Caco-2 (cell line): Measurements from ENCODE around the gene CRB2. TPM values are rescaled to one million over a fixed set of nuclear protein-coding genes. Genes with fewer than 3 reads are reported as not detected.

ENCODE experiments used
- BruUV-seq: library from RNA; stranded (reverse); fragments of 400-500 nt; replicated peaks from 2 replicates; lab custom pipeline; 2021; lab: Mats Ljungman, UMichigan
- CTCF ChIA-PET: fragments of 300-600 bp; sonication (Branson Sonifier 250); formaldehyde crosslinking; loops from one replicate; lab custom pipeline; 2022; ENCODE audit warnings: antibody characterized with exemption; lab: Charles Lee
- POLR2A ChIA-PET: fragments of 300-600 bp; sonication (Branson Sonifier 250); formaldehyde crosslinking; loops from one replicate; lab custom pipeline; 2022; ENCODE audit warnings: antibody characterized with exemption; lab: Charles Lee
- DNase-seq, 2 experiments: peaks; one replicate each; pipeline versions ENCODE4 v3.0.0 to v3.0.0-alpha.2; 2020 to 2022
- H3K27me3 ChIP-seq: replicated peaks from 2 replicates; pipeline ENCODE4 v1.6.0; 2011; ENCODE audit warnings: low read length; ENCODE audit not compliant: control insufficient read depth, insufficient read depth
- H3K36me3 ChIP-seq: 2 replicates; pipeline ENCODE4 v1.5.1; 2011; ENCODE audit warnings: low read length; ENCODE audit not compliant: control insufficient read depth, insufficient read depth
- H3K4me1 ChIP-seq: fragments of 250-450 bp; sonication (Bioruptor Pico); 2 replicates; pipeline ENCODE4 v1.5.1; 2020; ENCODE audit warnings: mild to moderate bottlenecking
- H3K4me3 ChIP-seq: 2 replicates; pipeline ENCODE4 v1.5.1; 2011; ENCODE audit warnings: low read depth, mild to moderate bottlenecking, control low read depth, low read length
- H3K9me3 ChIP-seq: fragments of 250-450 bp; sonication (Bioruptor Pico); 2 replicates; pipeline ENCODE4 v1.5.1; 2020; ENCODE audit warnings: mild to moderate bottlenecking, moderate library complexity
- H3K27ac Mint-ChIP-seq: one replicate; pipeline ENCODE4 v1.8.0; 2022; ENCODE audit warnings: mixed read lengths; ENCODE audit not compliant: unreplicated experiment
- H3K27me3 Mint-ChIP-seq: one replicate; pipeline ENCODE4 v1.8.0; 2022; ENCODE audit warnings: mixed read lengths; ENCODE audit not compliant: insufficient read depth, unreplicated experiment
- H3K36me3 Mint-ChIP-seq: one replicate; pipeline ENCODE4 v1.8.0; 2022; ENCODE audit warnings: mild to moderate bottlenecking, mixed read lengths; ENCODE audit not compliant: insufficient read depth, unreplicated experiment
- H3K4me1 Mint-ChIP-seq: one replicate; pipeline ENCODE4 v1.8.0; 2022; ENCODE audit warnings: low read depth, mixed read lengths; ENCODE audit not compliant: unreplicated experiment
- H3K4me3 Mint-ChIP-seq: one replicate; pipeline ENCODE4 v1.8.0; 2022; ENCODE audit warnings: mild to moderate bottlenecking, moderate library complexity, mixed read lengths; ENCODE audit not compliant: unreplicated experiment
- H3K9me3 Mint-ChIP-seq: one replicate; pipeline ENCODE4 v1.8.0; 2022; ENCODE audit warnings: mixed read lengths; ENCODE audit not compliant: unreplicated experiment
- intact Hi-C: fragments of 100-400 bp; cut with micrococcal nuclease; formaldehyde crosslinking; loops from one replicate; pipeline ENCODE4 v1.10.0; 2022; ENCODE audit not compliant: unreplicated experiment
- total RNA-seq: library from RNA; stranded (reverse); gene quantifications from 2 replicates; pipeline ENCODE4 v1.2.3, GENCODE V29; 2022
- TF ChIP-seq, protein P1 (sequence below), 2 experiments: fragments of 200-600 bp in 1 of 2; IDR thresholded peaks; 1 replicate in 1 of 2; 2 replicates in 1 of 2; pipeline versions ENCODE4 v1.5.1 to v1.8.0; 2011 to 2022; ENCODE audit warnings: antibody characterized with exemption in 1 of 2, control low read depth in 1 of 2, inconsistent platforms in 1 of 2, low read depth in 1 of 2, low read length in 1 of 2, mild to moderate bottlenecking in 1 of 2, moderate library complexity in 1 of 2; ENCODE audit not compliant: insufficient read depth in 1 of 2, severe bottlenecking in 1 of 2, unreplicated experiment in 1 of 2

Gene CRB2
- total RNA-seq, 1 experiment from 2014 or later = 0.34 TPM

DNA sequence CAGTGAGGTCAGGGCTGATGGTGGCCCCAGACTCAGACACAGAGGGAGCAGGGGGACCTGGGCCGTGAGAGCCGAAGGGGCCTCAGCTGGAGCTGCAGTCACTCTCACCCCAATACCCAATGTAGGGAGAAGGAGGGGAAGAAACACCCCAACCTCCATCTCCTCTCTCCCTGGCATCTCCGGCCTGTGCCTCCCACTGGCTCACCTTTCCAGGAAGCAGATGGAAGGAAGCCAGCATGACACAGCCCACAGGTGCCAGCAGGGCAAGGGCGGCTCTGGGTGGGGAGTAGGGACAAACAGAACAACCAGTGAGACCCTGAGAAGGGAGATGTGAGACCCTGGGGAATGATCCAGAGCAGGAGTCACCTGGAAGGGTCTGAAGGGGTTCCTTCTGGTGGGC is 3.0 kb upstream of the CRB2 start:
- no TSS peak for BruUV-seq
- Mint-ChIP-seq H3K36me3 (no peaks in the 10 kb centered on the region), H3K4me1 (peaks cover 7% of the 10 kb centered on the region), H3K27me3 (peaks cover 12% of the 10 kb centered on the region), H3K4me3 (no peak overlapping the region), H3K27ac (no peak overlapping the region), H3K9me3 (no peaks in the 10 kb centered on the region)
- Histone ChIP-seq H3K27me3 (no peaks in the 10 kb centered on the region), H3K4me3 (no peak overlapping the region), H3K4me1 (peaks cover 5% of the 10 kb centered on the region; the same call in 1 of the 2 replicates), H3K9me3 (no peaks in the 10 kb centered on the region), H3K36me3 (no peaks in the 10 kb centered on the region)
- intact Hi-C loops = no loop called here
- ChIA-PET CTCF (interaction anchor here (0.7 to 3.3 kb wide), 2 partner anchors 23 to 32 kb away, joined by 4 to 21 read pairs; no protein-coding TSS in a partner anchor), POLR2A (no interaction called here)
- TF ChIP-seq, protein P1, sequence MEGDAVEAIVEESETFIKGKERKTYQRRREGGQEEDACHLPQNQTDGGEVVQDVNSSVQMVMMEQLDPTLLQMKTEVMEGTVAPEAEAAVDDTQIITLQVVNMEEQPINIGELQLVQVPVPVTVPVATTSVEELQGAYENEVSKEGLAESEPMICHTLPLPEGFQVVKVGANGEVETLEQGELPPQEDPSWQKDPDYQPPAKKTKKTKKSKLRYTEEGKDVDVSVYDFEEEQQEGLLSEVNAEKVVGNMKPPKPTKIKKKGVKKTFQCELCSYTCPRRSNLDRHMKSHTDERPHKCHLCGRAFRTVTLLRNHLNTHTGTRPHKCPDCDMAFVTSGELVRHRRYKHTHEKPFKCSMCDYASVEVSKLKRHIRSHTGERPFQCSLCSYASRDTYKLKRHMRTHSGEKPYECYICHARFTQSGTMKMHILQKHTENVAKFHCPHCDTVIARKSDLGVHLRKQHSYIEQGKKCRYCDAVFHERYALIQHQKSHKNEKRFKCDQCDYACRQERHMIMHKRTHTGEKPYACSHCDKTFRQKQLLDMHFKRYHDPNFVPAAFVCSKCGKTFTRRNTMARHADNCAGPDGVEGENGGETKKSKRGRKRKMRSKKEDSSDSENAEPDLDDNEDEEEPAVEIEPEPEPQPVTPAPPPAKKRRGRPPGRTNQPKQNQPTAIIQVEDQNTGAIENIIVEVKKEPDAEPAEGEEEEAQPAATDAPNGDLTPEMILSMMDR (IDR thresholded peaks at IDR 0.05; ENCODE audit: insufficient read depth in 1 of 2, low read depth in 1 of 2, low read length in 1 of 2, severe bottlenecking in 1 of 2, unreplicated experiment in 1 of 2) = no peak
- DNase-seq = no peak

DNA sequence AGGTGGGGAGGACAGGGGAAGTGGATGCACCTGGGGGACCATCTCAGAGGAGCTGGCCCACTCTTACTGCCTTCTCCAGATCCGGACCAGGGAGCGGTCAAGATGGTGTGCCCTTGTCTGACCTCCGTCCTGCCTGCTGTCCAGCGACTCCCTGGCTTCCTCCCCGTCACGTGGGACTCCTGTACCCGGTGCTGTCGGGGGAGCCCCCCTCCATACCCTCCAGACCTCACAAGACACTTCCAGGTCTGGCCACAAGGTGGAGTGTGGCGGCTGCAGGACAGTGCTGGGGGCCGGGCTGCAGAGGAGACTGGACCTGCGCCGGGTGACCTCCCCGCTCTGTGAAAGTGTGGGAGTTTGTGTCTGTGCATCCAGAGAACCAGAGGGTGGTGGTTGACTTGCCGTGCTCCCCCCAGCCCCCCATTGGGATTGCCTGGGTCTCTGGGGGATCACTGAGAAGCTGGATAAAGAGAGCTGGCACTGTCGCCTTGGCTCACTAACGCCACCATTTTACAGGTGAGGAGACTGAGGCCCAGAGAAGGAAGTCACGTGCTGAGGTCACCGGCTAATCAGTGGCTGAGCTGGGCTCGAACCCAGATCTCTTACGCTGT is 1.9 kb upstream of the CRB2 start:
- Mint-ChIP-seq H3K36me3 (no peaks in the 10 kb centered on the region), H3K4me1 (peaks cover 13% of the 10 kb centered on the region), H3K27ac (no peak overlapping the region), H3K9me3 (no peaks in the 10 kb centered on the region), H3K4me3 (no peak overlapping the region), H3K27me3 (peaks cover 12% of the 10 kb centered on the region)
- intact Hi-C loops = loop anchor here (1.0 to 2.0 kb wide), 2 partner anchors 23 to 31 kb away; no protein-coding TSS in a partner anchor
- Histone ChIP-seq H3K36me3 (no peaks in the 10 kb centered on the region), H3K4me3 (no peak overlapping the region), H3K9me3 (no peaks in the 10 kb centered on the region), H3K4me1 (peaks cover 16% of the 10 kb centered on the region), H3K27me3 (no peaks in the 10 kb centered on the region)
- BruUV-seq = no TSS peak
- CTCF ChIA-PET = interaction anchor here (0.7 to 3.3 kb wide), 5 partner anchors 17 to 72 kb away, joined by 3 to 21 read pairs (median 3); no protein-coding TSS in a partner anchor
- peak; percentile 81 to 86 for DNase-seq
- TF ChIP-seq, protein P1 (IDR thresholded peaks at IDR 0.05; ENCODE audit: insufficient read depth in 1 of 2, low read depth in 1 of 2, low read length in 1 of 2, severe bottlenecking in 1 of 2, unreplicated experiment in 1 of 2) = peak; percentile 92 to 94
- POLR2A ChIA-PET = no interaction called here

DNA sequence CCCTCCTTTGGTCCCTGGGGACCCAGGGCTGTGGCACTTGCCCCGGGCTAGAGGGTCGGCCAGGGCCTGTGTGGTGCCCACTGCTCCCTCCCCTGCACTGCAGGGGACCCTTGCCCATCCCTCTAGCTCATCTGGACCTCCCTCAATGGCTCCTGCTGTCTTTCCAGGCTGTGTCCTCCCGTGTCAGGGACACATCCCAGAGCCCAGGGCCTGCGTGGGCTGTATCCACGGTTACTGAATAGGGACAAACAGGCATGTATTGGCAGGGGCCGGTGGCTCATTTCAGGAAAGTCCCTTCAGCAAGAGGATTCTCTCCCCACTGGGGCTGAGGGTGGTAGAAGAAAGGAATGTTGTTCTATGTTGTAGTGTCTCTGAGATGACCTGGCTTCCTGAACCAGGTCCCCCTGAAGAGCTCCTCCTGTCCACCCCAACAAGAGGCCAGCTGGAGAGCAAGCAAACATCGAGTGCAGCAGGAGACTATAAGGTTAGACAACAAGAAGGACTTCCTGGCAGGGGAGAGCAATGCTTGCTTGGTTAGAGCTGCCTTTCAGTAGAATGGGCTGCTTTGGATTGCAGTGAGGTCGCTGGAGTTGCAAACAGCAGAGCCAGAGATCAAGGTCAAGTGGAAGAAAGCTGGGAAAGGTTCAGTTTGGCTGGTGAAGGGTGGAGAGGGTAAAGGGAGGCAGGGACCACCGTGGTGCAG is 1.0 kb upstream of the CRB2 start:
- Histone ChIP-seq H3K4me1 (peaks cover 20% of the 10 kb centered on the region), H3K27me3 (no peaks in the 10 kb centered on the region), H3K36me3 (no peaks in the 10 kb centered on the region), H3K9me3 (no peaks in the 10 kb centered on the region), H3K4me3 (no peak overlapping the region)
- H3K27ac Mint-ChIP-seq = no peak overlapping the region
- BruUV-seq = no TSS peak
- POLR2A ChIA-PET = no interaction called here
- intact Hi-C loops = loop anchor here (1.0 to 2.0 kb wide), 2 partner anchors 22 to 30 kb away; no protein-coding TSS in a partner anchor
- DNase-seq = no peak
- CTCF ChIA-PET = interaction anchor here (0.5 to 3.3 kb wide), 8 partner anchors 12 to 700 kb away, joined by 3 to 21 read pairs (median 4); no protein-coding TSS in a partner anchor
- H3K9me3 Mint-ChIP-seq = no peaks in the 10 kb centered on the region
- TF ChIP-seq, protein P1 (IDR thresholded peaks at IDR 0.05; ENCODE audit: insufficient read depth in 1 of 2, low read depth in 1 of 2, low read length in 1 of 2, severe bottlenecking in 1 of 2, unreplicated experiment in 1 of 2) = no peak
- no peak overlapping the region for H3K4me3 Mint-ChIP-seq
- H3K36me3 Mint-ChIP-seq = peaks cover under 1% of the 10 kb centered on the region
- H3K4me1 Mint-ChIP-seq = peaks cover 20% of the 10 kb centered on the region
- H3K27me3 Mint-ChIP-seq = peaks cover 12% of the 10 kb centered on the region
